Stimulated activated CD4-positive, alpha-beta T cell treated with anti-CD3 and anti-CD28 coated beads, TNF-alpha, amount 100 ng/mL, for 48 hours (primary cell): ENCODE results near the gene ZNF48.
"Not testable (repeated sequence)": the region's sequence is repeated elsewhere in the genome, so short reads cannot be mapped to it uniquely, and the experiment has no call there.

Experiments
- DNase-seq, 3 donors: peaks; one replicate each; pipeline ENCODE4 v3.0.0-alpha.2; 2020; ENCODE audit warnings: low read depth in 3 of 3

The ZNF48 gene

GRCh38 chr16:30378236-30379157, 16.7 kb upstream of the ZNF48 start:
- peak; percentile 99 to 100 (median 99) for DNase-seq

- DNase-seq: no peak
Measured at GRCh38 chr16:30379158-30379783, 15.9 kb upstream of the ZNF48 start.

- DNase-seq: no peak
Measured at GRCh38 chr16:30380072-30380802, 15.0 kb upstream of the ZNF48 start.

- DNase-seq: no peak
Measured at GRCh38 chr16:30380803-30381208, 14.4 kb upstream of the ZNF48 start.

- DNase-seq: no peak
Measured at GRCh38 chr16:30381291-30382041, 13.8 kb upstream of the ZNF48 start.

- peak; percentile 50 to 74 (median 62) for DNase-seq
Measured at GRCh38 chr16:30382111-30382881, 12.9 kb upstream of the ZNF48 start, which contains the start of gene SEPTIN1. Gene SEPTIN1, minus strand, starts transcription at chr16:30382561. Its CDS starts 19 bp downstream, at chr16:30382542.

- no peak for DNase-seq
Measured at GRCh38 chr16:30383521-30383920, 11.7 kb upstream of the ZNF48 start.

- DNase-seq: no peak
Measured at GRCh38 chr16:30394592-30395154, 547 bp upstream of the ZNF48 start.

GRCh38 chr16:30395992-30396585, 869 bp downstream of the ZNF48 start:
- DNase-seq: no peak

GRCh38 chr16:30396627-30397026, 1.4 kb downstream of the ZNF48 start:
- DNase-seq: not testable (repeated sequence)

- no peak for DNase-seq
Measured at GRCh38 chr16:30397056-30397455, 1.8 kb downstream of the ZNF48 start.

GRCh38 chr16:30397776-30398660, 2.8 kb downstream of the ZNF48 start:
- no peak for DNase-seq

- DNase-seq: no peak
Measured at GRCh38 chr16:30398661-30399434, 3.6 kb downstream of the ZNF48 start.

- DNase-seq: no peak
Measured at GRCh38 chr16:30399435-30400186, 4.4 kb downstream of the ZNF48 start.

- no peak for DNase-seq
Measured at GRCh38 chr16:30401768-30402425, 6.7 kb downstream of the ZNF48 start.

- no peak for DNase-seq
Measured at GRCh38 chr16:30406795-30407101, 11.5 kb downstream of the ZNF48 start.
